ENCODE measurements around the gene TRIM34.
"Not testable (repeated sequence)": the region's sequence is repeated elsewhere in the genome, so short reads cannot be mapped to it uniquely, and the experiment has no call there.

TRIM34 gene, protein sequence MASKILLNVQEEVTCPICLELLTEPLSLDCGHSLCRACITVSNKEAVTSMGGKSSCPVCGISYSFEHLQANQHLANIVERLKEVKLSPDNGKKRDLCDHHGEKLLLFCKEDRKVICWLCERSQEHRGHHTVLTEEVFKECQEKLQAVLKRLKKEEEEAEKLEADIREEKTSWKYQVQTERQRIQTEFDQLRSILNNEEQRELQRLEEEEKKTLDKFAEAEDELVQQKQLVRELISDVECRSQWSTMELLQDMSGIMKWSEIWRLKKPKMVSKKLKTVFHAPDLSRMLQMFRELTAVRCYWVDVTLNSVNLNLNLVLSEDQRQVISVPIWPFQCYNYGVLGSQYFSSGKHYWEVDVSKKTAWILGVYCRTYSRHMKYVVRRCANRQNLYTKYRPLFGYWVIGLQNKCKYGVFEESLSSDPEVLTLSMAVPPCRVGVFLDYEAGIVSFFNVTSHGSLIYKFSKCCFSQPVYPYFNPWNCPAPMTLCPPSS

DNA sequence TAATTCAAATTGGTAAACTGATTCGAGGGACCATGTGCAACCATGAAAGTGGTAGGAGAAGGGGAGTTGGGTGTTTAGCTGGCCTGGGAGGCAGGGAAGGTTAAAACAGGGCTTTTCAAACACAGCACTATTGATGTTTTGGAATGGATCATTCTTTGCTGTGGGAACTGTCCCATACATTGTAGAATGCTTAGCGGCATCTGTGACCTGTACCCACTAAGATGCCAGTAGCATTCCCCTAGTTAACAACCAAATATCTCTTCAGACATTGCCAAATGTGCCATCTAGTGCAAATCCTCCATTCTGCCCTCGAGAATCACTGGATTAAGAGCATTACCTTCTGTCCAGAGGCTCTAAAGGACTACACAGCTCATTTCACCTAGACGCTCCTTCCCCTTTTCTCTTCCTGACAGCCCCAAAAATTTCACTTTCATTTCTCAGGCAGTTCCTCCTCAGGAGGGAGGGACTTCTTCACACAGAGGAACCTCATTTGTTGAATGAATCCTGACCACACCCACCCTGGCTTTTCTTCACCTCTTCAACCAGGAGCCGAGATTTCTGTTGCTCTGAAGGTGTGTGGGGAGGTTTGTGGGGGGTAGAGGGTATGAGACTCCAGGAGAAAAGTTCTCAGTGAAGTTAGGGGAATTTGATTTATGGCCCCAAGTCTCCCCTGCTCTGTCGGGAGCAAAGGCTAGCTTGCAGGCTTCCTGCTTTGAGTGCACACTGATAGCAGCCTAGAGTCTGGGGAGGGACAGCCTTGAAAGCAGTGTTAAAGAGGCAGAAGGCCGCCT lies at the start of gene TRIM34:
TRIM34 (plus strand) TSS at position 513 of the 791 bp plus-strand sequence. CDS start 7,331 bp downstream, outside the sequence.
- DNase-seq (ENCODE audit: low spot score) = peak; percentile 70

DNA sequence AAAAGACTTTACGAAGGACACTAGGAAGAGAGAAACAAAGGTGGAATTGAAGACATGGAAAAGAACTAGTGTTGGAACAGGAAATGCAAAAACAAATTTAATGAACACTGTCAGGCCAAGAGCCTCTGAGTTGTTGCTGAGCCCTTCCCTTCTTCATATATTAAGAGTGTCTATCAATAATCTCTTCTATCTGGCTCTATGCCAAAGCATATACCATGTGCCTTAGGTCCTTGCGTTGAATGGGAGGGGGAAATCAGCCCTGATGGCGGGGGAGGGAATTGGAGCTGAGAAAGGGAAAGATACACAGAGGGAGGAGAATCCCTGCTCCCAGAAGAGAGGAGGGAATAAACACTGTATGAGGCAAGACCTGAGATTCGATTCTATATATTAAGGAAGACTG lies 49.6 kb upstream of the TRIM34 start:
- DNase-seq (ENCODE audit: low spot score) = no peak

DNA sequence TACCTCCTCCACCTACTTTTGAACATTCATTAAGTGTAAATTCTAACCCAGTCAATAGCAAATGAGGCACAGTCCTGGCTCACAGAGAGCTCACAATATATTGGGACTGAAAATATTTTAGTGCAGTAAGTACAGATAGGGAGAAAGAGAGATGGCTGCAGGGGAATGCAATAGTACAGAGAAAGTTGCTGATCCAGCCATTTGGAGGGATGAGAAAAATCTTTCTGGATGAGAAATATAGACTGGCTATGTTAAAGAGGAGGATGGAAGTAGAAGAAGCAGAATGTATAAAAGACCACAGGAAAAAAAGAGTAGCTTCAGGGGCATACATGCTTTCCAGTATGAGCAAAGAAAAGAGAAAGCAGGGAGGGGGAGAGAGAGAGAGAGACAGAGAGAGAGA lies 47.7 kb upstream of the TRIM34 start:
- DNase-seq (ENCODE audit: low spot score) = no peak

DNA sequence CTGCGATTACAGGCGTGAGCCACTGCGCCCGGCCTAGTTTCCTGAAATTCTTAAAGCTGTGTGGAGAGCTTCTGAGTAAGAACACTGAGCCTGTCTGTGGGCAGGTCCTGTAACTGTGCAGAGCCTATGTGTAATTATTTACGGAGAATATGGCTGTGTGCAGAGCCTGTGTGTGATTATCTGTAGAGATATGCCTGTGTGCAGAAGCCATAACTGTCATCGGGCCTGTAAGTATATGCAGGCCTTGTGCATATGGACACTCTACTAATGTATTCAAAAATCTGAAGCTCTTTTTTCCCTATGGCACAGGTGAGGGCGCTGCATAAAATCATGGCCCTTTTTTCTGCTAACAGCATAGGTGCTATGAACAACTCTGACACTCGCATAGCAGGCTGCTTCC lies 44.2 kb upstream of the TRIM34 start, which contains the start of gene OR52B6:
OR52B6 (plus strand) TSS at position 301 of the 400 bp plus-strand sequence; CDS start at position 301, 0 bp downstream.
- DNase-seq (ENCODE audit: low spot score) = no peak

DNA sequence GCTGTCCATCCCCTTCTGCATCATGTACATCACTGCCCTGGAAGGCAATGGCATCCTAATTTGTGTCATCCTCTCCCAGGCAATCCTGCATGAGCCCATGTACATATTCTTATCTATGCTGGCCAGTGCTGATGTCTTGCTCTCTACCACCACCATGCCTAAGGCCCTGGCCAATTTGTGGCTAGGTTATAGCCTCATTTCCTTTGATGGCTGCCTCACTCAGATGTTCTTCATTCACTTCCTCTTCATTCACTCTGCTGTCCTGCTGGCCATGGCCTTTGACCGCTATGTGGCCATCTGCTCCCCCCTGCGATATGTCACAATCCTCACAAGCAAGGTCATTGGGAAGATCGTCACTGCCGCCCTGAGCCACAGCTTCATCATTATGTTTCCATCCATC lies 43.8 kb upstream of the TRIM34 start:
- no peak for DNase-seq (ENCODE audit: low spot score)

DNA sequence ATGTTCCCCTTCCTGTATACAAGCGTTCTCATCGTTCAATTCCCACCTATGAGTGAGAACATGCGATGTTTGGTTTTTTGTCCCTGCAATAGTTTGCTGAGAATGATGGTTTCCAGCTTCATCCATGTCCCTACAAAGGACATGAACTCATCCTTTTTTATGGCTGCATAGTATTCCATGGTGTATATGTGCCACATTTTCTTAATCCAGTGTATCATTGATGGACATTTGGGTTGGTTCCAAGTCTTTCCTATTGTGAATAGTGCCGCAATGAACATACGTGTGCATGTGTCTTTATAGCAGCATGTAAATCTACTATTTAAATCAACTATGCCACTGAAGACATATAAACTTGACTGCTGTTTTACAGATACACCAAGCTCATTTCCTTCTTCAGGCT lies 40.3 kb upstream of the TRIM34 start:
- DNase-seq (ENCODE audit: low spot score) = not testable (repeated sequence)

DNA sequence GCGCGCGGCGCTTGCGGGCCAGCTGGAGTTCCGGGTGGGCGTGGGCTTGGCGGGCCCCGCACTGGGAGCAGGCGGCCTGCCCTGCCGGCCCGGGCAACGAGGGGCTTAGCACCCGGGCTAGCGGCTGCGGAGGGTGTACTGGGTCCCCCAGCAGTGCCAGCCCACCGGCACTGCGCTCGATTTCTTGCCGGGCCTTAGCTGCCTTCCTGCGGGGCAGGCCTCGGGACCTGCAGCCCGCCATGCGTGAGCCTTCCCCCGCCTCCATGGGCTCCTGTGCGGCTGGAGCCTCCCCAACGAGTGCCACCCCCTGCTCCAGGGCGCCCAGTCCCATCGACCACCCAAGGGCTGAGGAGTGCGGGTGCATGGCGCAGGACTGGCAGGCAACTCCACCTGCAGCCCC lies 34.9 kb upstream of the TRIM34 start:
- not testable (repeated sequence) for DNase-seq (ENCODE audit: low spot score)

DNA sequence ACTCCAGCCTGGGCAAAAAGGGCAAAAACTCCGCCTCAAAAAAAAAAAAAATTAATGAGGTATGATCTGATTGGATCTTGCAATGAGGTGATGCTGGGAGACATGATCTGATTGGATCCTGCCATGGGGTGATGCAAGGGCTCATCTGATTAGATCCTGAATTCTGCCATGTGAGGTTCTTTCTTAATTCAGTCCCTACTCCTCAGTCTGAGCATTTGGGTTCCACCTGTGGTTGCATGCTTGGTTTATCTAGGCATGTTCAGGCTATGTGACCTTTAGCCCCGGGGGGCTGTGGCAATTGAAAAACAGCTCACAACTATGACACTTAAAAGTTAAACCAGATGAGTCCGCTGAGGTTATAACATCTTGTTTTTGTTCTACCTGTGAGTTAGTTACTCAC lies 33.2 kb upstream of the TRIM34 start:
- DNase-seq (ENCODE audit: low spot score) = no peak

DNA sequence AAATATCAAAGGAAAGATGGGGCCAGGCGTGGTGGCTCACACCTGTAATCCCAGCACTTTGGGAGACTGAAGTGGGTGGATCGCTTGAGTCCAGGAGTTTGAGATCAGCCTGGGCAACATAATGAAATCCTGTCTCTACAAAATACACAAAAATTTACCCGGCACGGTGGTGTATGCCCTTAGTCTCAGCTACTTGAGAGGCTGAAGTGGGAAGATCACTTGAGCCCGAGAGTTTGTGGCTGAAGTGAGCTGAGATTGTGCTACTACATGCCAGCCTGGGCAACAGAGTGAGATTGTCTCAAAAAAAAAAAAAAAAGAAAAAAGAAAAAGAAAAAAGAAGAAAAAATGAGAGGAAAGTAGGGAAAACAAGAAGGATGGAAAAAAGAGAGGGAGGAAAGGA lies 32.2 kb upstream of the TRIM34 start:
- DNase-seq (ENCODE audit: low spot score) = no peak

DNA sequence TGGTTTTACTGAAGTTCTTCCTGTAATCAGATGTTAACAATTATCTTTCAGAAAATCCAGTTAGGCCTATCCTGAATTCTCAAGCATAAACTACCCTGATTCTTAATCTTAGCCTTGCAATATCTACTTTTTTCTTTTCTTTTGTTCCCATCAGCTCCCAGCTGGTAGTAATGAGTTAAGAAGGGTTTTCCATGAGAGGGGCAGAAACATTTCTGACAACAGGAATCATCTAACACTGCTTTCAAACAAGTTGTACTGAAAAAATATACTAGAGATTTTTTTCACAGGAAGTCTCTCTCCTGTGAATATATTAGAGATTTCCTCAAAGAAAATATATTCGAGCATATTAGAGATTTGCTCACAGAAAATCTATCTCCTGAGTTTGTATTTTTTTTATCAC lies 31.7 kb upstream of the TRIM34 start:
- DNase-seq (ENCODE audit: low spot score) = no peak

DNA sequence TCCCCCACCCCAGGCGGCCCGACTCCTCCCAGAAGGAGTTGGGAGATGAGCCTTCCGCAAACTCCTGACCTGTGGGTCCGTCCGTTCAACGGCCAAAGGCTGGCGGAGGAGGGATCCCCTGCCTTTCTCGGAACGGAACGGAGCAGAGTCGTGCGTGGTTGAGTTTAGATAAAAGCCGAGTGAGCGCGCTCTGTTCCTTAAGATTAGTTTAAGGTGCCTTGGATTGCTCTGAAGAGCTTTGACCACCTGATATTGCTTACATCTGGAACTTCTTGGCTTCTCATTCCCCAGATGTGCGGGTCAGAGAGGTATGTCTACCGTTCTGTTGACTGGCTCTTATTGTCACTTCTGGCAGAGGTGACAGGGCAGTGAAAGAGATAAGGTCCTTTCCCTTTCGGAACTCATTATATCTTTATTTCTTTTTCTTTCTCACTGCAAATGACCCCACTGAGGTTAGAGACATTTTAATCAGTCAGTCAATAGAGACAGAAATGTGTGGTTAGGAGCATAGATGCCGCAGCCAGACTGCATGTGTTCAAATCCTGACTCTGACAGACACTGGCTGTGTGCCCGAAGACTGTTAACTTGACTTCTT lies 28.1 kb upstream of the TRIM34 start, which contains the start of gene TRIM6:
TRIM6 (plus strand) TSS at position 31 of the 595 bp plus-strand sequence; CDS start at position 292, 261 bp downstream.
- DNase-seq (ENCODE audit: low spot score) = peak; percentile 24

DNA sequence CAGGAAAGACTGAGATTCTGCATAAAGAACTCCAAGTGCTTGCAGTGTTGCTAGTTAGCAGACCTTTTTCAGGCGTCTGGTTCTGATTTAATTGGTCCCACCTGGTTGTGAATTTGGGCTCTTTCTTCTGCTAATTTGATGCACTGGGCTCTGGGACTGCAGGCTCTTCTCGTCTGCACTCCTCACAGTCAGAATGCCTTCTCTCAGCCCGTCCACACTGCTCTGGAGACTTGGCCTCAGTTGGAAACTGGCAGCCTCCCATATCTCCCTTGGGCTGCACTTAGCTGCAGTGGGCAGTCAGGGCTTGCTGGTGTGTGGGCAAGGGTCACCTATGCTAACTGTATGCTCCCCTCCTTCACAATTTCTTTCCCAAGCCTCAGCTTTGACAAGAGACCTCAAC lies 26.8 kb upstream of the TRIM34 start:
- DNase-seq (ENCODE audit: low spot score) = no peak

DNA sequence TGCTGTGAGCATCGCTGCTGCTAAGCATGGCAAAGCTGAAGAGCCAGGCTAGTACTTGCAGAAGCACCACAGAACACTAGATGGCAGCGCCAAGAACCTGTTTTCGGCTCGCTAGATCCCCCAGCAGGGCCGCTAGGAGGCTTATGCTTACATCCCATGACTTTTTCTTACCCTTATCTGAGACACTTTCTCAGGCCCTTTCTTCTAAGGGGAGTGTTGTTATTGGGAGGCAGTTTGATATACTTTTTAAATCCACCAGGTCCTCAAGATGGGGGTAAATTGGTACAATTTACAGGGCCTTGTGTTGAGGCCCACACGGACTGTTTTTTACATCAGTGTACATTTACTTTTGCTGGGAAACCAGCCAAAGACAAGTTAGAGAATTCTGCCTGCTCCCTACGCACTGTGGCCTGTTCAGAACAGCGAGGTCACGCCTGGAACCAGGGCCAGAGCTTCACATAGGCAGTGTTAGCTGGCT lies 24.4 kb upstream of the TRIM34 start:
- DNase-seq (ENCODE audit: low spot score) = peak; percentile 55

DNA sequence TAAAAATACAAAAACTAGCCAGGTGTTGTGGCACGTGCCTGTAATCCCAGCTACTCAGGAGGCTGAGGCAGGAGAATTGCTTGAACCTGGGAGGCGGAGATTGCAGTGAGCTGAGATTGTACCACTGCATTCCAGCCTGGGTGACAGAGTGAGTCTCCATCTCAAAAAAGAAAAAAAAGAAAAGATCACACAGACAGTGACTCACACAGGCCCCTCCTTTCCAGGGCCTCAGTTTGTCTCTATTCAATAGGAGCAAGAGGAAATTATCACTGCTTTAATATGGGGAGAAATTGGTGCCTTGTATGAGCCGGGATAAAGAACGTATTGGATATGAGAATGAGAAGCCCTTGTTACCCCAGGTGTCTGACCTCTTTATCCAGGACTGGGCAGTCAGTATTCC lies 22.0 kb upstream of the TRIM34 start:
- not testable (repeated sequence) for DNase-seq (ENCODE audit: low spot score)

DNA sequence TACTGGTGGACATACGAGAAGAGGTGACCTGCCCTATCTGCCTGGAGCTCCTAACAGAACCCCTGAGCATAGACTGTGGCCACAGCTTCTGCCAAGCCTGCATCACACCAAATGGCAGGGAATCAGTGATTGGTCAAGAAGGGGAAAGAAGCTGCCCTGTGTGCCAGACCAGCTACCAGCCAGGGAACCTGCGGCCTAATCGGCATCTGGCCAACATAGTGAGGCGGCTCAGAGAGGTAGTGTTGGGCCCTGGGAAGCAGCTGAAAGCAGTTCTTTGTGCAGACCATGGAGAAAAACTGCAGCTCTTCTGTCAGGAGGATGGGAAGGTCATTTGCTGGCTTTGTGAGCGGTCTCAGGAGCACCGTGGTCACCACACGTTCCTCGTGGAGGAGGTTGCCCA lies 21.5 kb upstream of the TRIM34 start:
- peak; percentile 22 for DNase-seq (ENCODE audit: low spot score)

DNA sequence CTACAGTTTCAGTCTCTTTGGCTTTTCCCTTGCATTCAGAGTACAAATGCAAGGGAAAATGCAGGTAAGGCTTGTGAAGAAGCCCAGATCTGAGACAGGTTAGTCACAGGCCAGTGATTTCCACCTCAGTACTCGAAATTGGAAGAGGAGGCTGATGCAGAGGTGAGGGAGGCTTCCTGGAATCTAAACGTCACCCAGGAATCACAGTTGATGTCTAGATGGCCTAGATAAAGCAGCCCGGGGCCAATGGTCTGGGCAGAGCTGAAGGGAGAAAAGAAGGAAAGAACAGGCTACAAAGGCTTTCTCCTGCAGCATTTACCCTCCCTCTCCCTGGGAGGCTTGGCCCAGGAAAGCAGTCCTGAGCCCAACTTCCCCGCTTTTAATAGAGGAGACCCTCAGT lies 19.9 kb upstream of the TRIM34 start:
- no peak for DNase-seq (ENCODE audit: low spot score)

DNA sequence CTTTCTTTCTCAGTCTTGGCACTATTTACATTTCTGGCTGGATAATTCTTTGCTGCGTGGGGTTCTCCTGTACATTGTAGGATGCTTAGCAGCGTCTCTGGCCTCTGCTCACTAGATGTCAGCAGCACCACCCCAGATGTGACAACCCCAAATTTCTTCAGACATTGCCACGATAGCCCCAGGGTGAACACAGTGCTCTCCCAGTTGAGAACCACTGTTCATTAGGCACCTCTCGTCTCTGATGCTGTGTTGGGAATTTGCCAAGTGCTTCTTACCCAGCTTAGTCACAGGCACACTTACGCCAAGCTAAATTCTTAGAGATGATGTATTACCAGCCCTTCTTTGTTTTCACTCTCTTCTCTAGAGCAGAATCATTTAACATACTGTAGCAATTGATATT lies 19.0 kb upstream of the TRIM34 start:
- no peak for DNase-seq (ENCODE audit: low spot score)

DNA sequence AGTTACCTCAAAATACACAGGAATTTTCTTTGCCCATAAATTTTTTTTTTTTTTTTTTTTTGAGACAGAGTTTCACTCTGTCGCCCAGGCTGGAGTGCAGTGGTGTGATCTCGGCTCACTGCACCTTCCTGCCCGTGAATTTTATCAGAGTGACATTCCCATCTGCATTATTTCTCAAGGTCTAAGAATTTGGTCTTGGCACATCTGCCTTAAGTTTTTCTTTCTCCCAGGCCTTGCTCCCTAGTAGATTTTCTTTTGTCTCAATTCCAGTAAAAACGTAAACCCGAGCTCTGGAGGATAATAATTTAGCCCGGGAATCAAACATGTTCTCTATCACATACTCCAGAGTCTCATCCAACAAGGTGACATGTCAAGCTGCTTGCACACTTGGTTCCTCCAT lies 16.0 kb upstream of the TRIM34 start:
- no peak for DNase-seq (ENCODE audit: low spot score)

DNA sequence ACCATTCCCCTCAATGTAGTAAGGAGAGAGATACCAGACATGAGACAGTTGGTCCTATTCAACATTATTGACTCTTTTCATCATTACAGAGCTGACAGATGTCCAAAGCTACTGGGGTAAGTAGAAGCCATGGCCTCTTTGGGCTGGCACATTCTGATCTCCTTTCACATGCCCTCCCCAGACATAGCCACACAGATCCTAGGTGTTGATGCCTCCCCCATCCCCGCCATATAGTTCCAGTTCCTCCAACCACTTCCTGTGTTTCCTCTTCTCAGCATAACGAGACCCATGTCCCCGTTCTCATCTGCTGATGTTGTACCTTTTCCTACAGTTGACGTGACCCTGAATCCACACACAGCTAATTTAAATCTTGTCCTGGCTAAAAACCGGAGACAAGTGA lies 14.4 kb upstream of the TRIM34 start:
- DNase-seq (ENCODE audit: low spot score) = no peak

DNA sequence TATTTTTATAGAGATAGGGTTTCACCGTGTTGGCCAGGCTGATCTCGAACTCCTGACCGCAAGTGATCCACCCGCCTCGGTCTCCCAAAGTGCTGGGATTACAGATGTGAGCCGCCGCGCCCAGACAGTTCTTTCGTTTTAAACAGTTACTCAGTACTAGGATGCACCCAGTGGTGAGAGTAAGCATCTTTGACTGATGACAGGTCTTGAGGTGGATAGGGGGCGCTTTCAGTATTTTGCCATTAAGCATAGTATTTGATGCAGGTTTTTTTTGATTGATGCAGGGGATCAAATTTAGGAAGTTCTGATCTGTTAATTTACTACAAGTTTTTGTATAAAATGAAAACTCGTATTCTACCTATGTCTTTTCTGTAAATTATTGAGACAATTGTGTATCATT lies 13.2 kb upstream of the TRIM34 start:
- no peak for DNase-seq (ENCODE audit: low spot score)

DNA sequence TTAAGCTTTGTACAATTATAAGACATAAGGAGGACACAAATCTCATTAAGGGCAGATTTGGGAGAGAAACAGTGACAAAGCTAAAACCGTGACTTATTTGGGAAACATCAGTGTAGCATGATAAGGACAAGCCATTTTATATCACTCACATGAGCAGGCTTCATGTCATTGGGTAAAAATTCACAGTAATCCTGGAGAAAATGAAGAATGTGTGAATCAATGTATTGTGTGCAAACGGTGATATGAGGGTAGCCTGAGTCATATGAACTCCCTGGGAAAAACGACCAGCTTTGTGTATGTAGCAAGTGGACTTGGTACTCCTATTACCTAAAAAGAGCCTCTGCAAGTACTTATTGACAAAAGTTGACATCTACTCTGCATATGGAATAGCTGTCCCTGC lies 6.0 kb upstream of the TRIM34 start:
- no peak for DNase-seq (ENCODE audit: low spot score)
